ENCODE data around the gene BPIFB6. TPM values are rescaled to one million over a fixed set of nuclear protein-coding genes. Genes with fewer than 3 reads are reported as not detected.

BPIFB6 gene
- total RNA-seq, 4 donors from 2014 or later: not detected

DNA sequence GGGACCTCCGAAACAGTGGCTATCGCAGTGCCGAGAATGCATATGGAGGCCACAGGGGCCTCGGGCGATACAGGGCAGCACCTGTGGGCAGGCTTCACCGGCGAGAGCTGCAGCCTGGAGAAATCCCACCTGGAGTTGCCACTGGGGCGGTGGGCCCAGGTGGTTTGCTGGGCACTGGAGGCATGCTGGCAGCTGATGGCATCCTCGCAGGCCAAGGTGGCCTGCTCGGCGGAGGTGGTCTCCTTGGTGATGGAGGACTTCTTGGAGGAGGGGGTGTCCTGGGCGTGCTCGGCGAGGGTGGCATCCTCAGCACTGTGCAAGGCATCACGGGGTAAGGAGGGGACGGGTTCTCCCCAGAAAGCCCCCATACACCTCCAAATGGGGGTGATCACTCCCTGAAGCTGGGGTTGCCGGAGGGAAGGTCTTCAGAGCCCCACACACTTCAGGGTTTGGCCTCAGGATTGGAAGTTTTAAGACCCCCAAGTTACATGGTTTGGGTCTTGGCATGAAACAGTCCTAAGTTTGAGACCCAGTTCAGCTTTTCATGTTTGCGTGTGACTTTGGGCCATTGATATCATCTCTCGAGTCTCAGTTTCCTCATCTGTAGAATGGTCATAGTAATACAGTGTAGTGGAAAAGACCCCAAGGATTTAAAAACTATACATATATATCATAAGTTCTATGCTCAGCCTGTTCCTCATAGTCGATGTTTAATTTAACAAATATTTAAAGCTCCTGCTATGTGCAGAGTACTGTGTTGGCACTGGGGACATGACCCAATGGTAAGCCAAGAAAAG is 52.3 kb downstream of the BPIFB6 start:
- no peak overlapping the region for H3K27ac ChIP-seq
- no peak for DNase-seq (ENCODE audit: low spot score in 2 of 2)
- peaks cover 14% of the 10 kb centered on the region for H3K27me3 ChIP-seq
- H3K4me1 ChIP-seq: no peaks in the 10 kb centered on the region
- TF ChIP-seq, protein P1, sequence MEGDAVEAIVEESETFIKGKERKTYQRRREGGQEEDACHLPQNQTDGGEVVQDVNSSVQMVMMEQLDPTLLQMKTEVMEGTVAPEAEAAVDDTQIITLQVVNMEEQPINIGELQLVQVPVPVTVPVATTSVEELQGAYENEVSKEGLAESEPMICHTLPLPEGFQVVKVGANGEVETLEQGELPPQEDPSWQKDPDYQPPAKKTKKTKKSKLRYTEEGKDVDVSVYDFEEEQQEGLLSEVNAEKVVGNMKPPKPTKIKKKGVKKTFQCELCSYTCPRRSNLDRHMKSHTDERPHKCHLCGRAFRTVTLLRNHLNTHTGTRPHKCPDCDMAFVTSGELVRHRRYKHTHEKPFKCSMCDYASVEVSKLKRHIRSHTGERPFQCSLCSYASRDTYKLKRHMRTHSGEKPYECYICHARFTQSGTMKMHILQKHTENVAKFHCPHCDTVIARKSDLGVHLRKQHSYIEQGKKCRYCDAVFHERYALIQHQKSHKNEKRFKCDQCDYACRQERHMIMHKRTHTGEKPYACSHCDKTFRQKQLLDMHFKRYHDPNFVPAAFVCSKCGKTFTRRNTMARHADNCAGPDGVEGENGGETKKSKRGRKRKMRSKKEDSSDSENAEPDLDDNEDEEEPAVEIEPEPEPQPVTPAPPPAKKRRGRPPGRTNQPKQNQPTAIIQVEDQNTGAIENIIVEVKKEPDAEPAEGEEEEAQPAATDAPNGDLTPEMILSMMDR (IDR thresholded peaks at IDR 0.05): no peak
- TF ChIP-seq POLR2AphosphoS5 (IDR thresholded peaks at IDR 0.05): no peak
- no peak for TF ChIP-seq EP300 (IDR thresholded peaks at IDR 0.05)
- no peak for TF ChIP-seq POLR2A (IDR thresholded peaks at IDR 0.05)
- WGBS: 94% methylated on average over 4 of the region's 20 CpGs
- H3K9me3 ChIP-seq: no peaks in the 10 kb centered on the region
- no peak overlapping the region for H3K4me3 ChIP-seq
- no peaks in the 10 kb centered on the region for H3K36me3 ChIP-seq

DNA sequence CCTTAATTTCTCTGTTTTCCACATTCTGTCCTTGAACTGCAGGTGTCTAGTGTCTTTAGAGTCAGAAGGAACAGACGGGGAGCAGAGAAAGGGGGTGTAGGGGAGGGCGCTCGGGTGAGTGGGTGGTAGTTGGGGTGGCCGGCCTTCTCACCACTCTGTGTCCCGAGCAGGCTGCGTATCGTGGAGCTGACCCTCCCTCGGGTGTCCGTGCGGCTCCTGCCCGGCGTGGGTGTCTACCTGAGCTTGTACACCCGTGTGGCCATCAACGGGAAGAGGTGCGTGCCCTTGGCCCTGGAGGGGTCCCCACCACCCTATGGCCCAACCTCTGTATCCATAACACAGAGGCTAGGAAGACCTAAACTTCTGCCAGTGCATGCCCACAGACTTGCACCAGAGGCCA is 53.3 kb downstream of the BPIFB6 start:
- H3K4me3 ChIP-seq: no peak overlapping the region
- WGBS: 86% methylated on average over 14 of the region's 15 CpGs
- no peak overlapping the region for H3K27ac ChIP-seq
- no peaks in the 10 kb centered on the region for H3K36me3 ChIP-seq
- H3K4me1 ChIP-seq: no peaks in the 10 kb centered on the region
- TF ChIP-seq POLR2A (IDR thresholded peaks at IDR 0.05) (no peak), POLR2AphosphoS5 (IDR thresholded peaks at IDR 0.05) (no peak), EP300 (IDR thresholded peaks at IDR 0.05) (no peak)
- TF ChIP-seq, protein P1 (IDR thresholded peaks at IDR 0.05): no peak
- DNase-seq (ENCODE audit: low spot score in 2 of 2): no peak
- H3K27me3 ChIP-seq: peaks cover 14% of the 10 kb centered on the region
- no peaks in the 10 kb centered on the region for H3K9me3 ChIP-seq

DNA sequence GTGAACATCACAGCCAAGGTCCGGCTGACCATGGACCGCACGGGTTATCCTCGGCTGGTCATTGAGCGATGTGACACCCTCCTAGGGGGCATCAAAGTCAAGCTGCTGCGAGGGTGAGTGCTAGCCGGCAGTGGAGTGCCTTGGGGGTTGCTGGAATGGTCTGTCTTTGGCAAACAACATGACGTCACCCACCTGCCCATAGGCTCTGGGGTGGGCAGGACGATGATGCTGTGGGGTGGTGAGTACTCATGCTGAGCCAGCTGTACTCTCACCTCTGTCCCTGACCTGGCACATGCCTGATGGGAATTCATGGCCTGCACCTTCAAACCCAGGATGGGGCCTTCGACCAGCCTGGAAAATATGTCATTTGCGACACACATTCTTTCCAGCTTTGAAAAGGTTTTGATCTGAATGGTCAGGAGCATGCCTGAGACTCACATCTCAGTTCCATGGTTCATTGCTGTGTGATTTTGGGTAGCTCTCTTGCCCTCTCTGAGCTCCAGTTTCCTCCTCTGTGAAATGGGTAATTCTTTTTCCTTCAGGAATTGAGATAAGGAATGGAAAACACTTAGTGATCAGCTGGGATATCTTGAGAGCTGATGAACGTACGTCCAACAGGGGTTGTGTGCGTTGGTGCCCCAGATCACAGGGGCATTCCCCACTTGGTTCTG is 54.7 kb downstream of the BPIFB6 start:
- WGBS: 88% methylated on average over 7 of the region's 14 CpGs
- H3K4me3 ChIP-seq: no peak overlapping the region

DNA sequence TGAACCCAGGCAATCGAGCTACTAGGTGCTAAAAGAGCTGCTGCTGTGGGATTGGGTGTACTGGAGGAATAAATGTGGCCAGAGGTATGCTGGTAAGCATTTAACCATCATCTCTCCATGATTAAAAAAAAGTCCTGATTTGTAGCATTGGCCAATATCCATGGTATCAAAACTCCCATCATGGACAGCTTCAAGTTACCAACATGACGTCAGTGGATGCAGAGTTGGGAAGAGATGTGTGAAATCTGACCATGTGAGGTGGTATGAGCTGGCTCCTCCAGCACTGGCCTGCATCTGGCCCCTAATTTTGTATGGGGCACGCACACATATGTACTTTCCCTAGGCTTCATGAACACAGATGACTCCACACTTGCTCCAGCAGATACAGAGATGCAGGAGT is 59.7 kb downstream of the BPIFB6 start:
- TF ChIP-seq EP300 (IDR thresholded peaks at IDR 0.05) (no peak), POLR2A (IDR thresholded peaks at IDR 0.05) (no peak), POLR2AphosphoS5 (IDR thresholded peaks at IDR 0.05) (no peak)
- TF ChIP-seq, protein P1 (IDR thresholded peaks at IDR 0.05): no peak
- no peaks in the 10 kb centered on the region for H3K9me3 ChIP-seq
- no peak for DNase-seq (ENCODE audit: low spot score in 2 of 2)
- H3K4me3 ChIP-seq: no peak overlapping the region
- no peak overlapping the region for H3K27ac ChIP-seq
- H3K36me3 ChIP-seq: no peaks in the 10 kb centered on the region
- H3K27me3 ChIP-seq: peaks cover 7% of the 10 kb centered on the region
- no peaks in the 10 kb centered on the region for H3K4me1 ChIP-seq
- WGBS: 64% methylated on average over 3 of the region's 3 CpGs

More for the DNA sequence above, 54.7 kb downstream of the BPIFB6 start:
- no peaks in the 10 kb centered on the region for H3K36me3 ChIP-seq
- no peak for DNase-seq (ENCODE audit: low spot score in 2 of 2)
- H3K9me3 ChIP-seq: no peaks in the 10 kb centered on the region
- peaks cover 21% of the 10 kb centered on the region for H3K27me3 ChIP-seq
- no peak overlapping the region for H3K27ac ChIP-seq
- TF ChIP-seq EP300 (IDR thresholded peaks at IDR 0.05) (no peak), POLR2A (IDR thresholded peaks at IDR 0.05) (no peak)
- TF ChIP-seq, protein P1 (IDR thresholded peaks at IDR 0.05): no peak
- no peaks in the 10 kb centered on the region for H3K4me1 ChIP-seq

DNA sequence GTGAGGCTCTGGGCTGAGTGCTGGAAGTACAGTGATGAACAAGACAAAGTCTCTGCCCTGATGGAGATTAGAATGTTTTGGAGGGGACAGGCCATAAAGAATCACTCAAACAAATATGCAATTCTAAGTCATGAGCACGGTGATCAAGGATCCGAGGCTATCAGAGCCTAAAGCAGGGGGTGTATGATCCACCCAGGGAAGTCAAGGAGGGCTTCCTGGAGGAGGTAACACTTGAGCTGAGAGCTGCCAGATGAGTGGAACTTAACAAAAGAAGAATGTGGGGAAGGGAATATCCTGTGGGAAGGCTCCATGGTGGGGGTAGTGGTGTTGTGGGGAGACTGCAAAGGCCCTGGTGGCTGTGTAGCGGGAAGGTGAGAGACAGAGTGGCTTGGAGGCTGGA is 60.2 kb downstream of the BPIFB6 start:
- TF ChIP-seq POLR2A (IDR thresholded peaks at IDR 0.05) (no peak), POLR2AphosphoS5 (IDR thresholded peaks at IDR 0.05) (no peak), EP300 (IDR thresholded peaks at IDR 0.05) (no peak)
- TF ChIP-seq, protein P1 (IDR thresholded peaks at IDR 0.05): no peak
- no peak for DNase-seq (ENCODE audit: low spot score in 2 of 2)
- Histone ChIP-seq H3K4me1 (no peaks in the 10 kb centered on the region), H3K27ac (no peak overlapping the region), H3K4me3 (no peak overlapping the region), H3K27me3 (peaks cover 7% of the 10 kb centered on the region), H3K36me3 (no peaks in the 10 kb centered on the region), H3K9me3 (no peaks in the 10 kb centered on the region)
- 86% methylated on average over 3 of the region's 3 CpGs for WGBS
